ENCODE data around the gene CITED4.

DNA sequence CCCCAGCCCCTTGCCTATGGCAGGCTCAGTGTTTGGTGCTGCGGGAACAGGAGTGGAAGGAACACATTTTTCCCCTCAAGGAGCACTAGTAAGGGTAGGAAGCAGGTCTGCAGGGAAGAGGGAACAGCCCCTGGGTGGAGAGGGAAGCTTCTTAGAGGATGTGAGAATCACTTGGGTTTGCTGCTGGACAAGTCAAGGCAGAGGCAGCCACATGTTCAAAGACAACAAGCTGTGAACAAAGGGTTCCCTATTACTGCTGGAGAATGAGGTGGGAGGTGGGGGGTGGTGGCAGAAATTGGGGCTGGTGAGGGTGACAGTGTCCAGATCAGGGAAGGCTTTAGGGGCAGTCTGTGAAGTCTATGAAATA is 24.8 kb upstream of the CITED4 start:
- TF ChIP-seq, protein P1, sequence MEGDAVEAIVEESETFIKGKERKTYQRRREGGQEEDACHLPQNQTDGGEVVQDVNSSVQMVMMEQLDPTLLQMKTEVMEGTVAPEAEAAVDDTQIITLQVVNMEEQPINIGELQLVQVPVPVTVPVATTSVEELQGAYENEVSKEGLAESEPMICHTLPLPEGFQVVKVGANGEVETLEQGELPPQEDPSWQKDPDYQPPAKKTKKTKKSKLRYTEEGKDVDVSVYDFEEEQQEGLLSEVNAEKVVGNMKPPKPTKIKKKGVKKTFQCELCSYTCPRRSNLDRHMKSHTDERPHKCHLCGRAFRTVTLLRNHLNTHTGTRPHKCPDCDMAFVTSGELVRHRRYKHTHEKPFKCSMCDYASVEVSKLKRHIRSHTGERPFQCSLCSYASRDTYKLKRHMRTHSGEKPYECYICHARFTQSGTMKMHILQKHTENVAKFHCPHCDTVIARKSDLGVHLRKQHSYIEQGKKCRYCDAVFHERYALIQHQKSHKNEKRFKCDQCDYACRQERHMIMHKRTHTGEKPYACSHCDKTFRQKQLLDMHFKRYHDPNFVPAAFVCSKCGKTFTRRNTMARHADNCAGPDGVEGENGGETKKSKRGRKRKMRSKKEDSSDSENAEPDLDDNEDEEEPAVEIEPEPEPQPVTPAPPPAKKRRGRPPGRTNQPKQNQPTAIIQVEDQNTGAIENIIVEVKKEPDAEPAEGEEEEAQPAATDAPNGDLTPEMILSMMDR (optimal IDR thresholded peaks at IDR 0.05 in 1 of 3, IDR thresholded peaks at IDR 0.05 in 1 of 3, conservative IDR thresholded peaks at IDR 0.05 in 1 of 3; ENCODE audit: extremely low read depth in 1 of 3, insufficient read depth in 2 of 3, low read length in 3 of 3): no peak
- TF ChIP-seq EZH2 (IDR thresholded peaks at IDR 0.05; ENCODE audit: low read length): no peak

Measured in keratinocyte (primary cell).